Stimulated activated naive CD8-positive, alpha-beta T cell treated with anti-CD3 and anti-CD28 coated beads, Interleukin-15, amount 100 ng/mL, for 72 hours (primary cell): ENCODE results near the gene PHACTR2.
A peak's percentile ranks its signal among the peaks of the same experiment; 100 is the strongest.

Experiments used
- ATAC-seq: fragments of 150-1000 bp; cut with Tn5 transposase; 2 replicates; pipeline ENCODE4 v1.10.0; 2021; ENCODE audit warnings: mild to moderate bottlenecking, moderate library complexity
- DNase-seq, 2 donors: peaks; one replicate each; pipeline ENCODE4 v3.0.0; 2021 to 2022
- H3K27ac Mint-ChIP-seq, 2 donors: one replicate each; pipeline ENCODE4 v1.8.0; 2022; ENCODE audit warnings: mild to moderate bottlenecking in 2 of 2, mixed read lengths in 2 of 2, moderate library complexity in 2 of 2
- H3K27me3 Mint-ChIP-seq: one replicate; pipeline ENCODE4 v1.8.0; 2022; ENCODE audit warnings: mixed read lengths
- H3K4me1 Mint-ChIP-seq: one replicate; pipeline ENCODE4 v1.8.0; 2022; ENCODE audit warnings: mild to moderate bottlenecking, mixed read lengths
- H3K4me3 Mint-ChIP-seq, 2 donors: one replicate each; pipeline ENCODE4 v1.8.0; 2022; ENCODE audit warnings: mild to moderate bottlenecking in 2 of 2, mixed read lengths in 2 of 2, moderate library complexity in 1 of 2
- H3K9me3 Mint-ChIP-seq, 2 donors: one replicate each; pipeline ENCODE4 v1.8.0; 2022; ENCODE audit warnings: mixed read lengths in 2 of 2

Gene PHACTR2

GRCh38 chr6:143877584-143878271 lies 200.0 kb downstream of the PHACTR2 start:
- Mint-ChIP-seq H3K9me3 (peaks cover 5 to 36% of the 10 kb centered on the region in 2 donors), H3K27ac (peak overlapping the region in 1 of 2 donors; percentile 58), H3K27me3 (no peaks in the 10 kb centered on the region), H3K4me3 (no peak overlapping the region), H3K4me1 (peaks cover 8% of the 10 kb centered on the region)
- DNase-seq: no peak
- ATAC-seq: no peak

- Mint-ChIP-seq H3K27ac (no peak overlapping the region), H3K4me3 (no peak overlapping the region), H3K4me1 (peaks cover 2% of the 10 kb centered on the region), H3K9me3 (peaks cover 5 to 30% of the 10 kb centered on the region in 2 donors), H3K27me3 (no peaks in the 10 kb centered on the region)
- no peak for DNase-seq
- no peak for ATAC-seq
Measured at GRCh38 chr6:143878272-143878760, 200.6 kb downstream of the PHACTR2 start.

GRCh38 chr6:143880412-143880811 lies 202.6 kb downstream of the PHACTR2 start:
- ATAC-seq (no peak), DNase-seq (no peak)
- peaks cover 3 to 10% of the 10 kb centered on the region in 2 donors for H3K9me3 Mint-ChIP-seq
- H3K4me1 Mint-ChIP-seq: no peaks in the 10 kb centered on the region
- H3K27ac Mint-ChIP-seq: no peak overlapping the region
- no peaks in the 10 kb centered on the region for H3K27me3 Mint-ChIP-seq
- H3K4me3 Mint-ChIP-seq: no peak overlapping the region
